Cardiac ventricle fibroblast (primary cell): ENCODE measurements around the gene POP7. TPM values are rescaled to one million over a fixed set of nuclear protein-coding genes. Genes with fewer than 3 reads are reported as not detected.

Experiments used
- total RNA-seq: library from RNA; depleted of rRNA; stranded (reverse); fragments of >200 nt; gene quantifications from 2 replicates; pipeline ENCODE4 v1.2.3, GENCODE V29; 2015

The POP7 gene
- 22.4 and 26.2 TPM in 2 replicates for total RNA-seq

GRCh38 chr7:100705753-100706671 lies at the start of gene POP7:
POP7 (plus strand) TSS chr7:100706121; CDS start chr7:100706831, 710 bp downstream.

GRCh38 chr7:100673302-100673941 lies 32.5 kb upstream of the POP7 start, which contains the start of gene GNB2:
GNB2 (plus strand) TSS chr7:100673740; CDS start chr7:100676266, 2,526 bp downstream.

GRCh38 chr7:100694098-100694745 lies 11.7 kb upstream of the POP7 start, which contains the start of gene GIGYF1:
GIGYF1 (minus strand) TSS chr7:100694250; CDS start chr7:100688238, 6,012 bp downstream.

GRCh38 chr7:100720279-100720670 lies 14.4 kb downstream of the POP7 start, which contains the start of gene EPO:
EPO (plus strand) TSS chr7:100720468; CDS start chr7:100720981, 513 bp downstream.

Other genes starting within 250 kb of the POP7 start
- 0.44 and 5.0 TPM in 2 replicates for gene SPACDR, start 241.9 kb upstream of the POP7 start, total RNA-seq
- 37.2 and 43.4 TPM in 2 replicates for gene TSC22D4, start 226.9 kb upstream of the POP7 start, total RNA-seq
- 0.59 and 0.94 TPM in 2 replicates for gene NYAP1, start 222.2 kb upstream of the POP7 start, total RNA-seq
- gene AGFG2, start 166.9 kb upstream of the POP7 start, total RNA-seq, result 17.9 and 35.0 TPM in 2 replicates
- gene SAP25, start 132.2 kb upstream of the POP7 start, total RNA-seq, result not detected in 2 replicates
- 21.3 and 44.0 TPM in 2 replicates for gene LRCH4, start 120.0 kb upstream of the POP7 start, total RNA-seq
- not detected in 2 replicates for gene FBXO24, start 119.8 kb upstream of the POP7 start, total RNA-seq
- gene PCOLCE, start 103.8 kb upstream of the POP7 start, total RNA-seq, result 692 and 708 TPM in 2 replicates
- 17.6 and 21.9 TPM in 2 replicates for gene MOSPD3, start 93.6 kb upstream of the POP7 start, total RNA-seq
- gene TFR2, start 64.6 kb upstream of the POP7 start, total RNA-seq, result 1.4 TPM in 1 of 2 replicates, not detected in the other
- not detected in 2 replicates for gene ACTL6B, start 49.7 kb upstream of the POP7 start, total RNA-seq
- gene GNB2, start 32.4 kb upstream of the POP7 start, total RNA-seq, result 134 and 160 TPM in 2 replicates
- 9.1 and 11.0 TPM in 2 replicates for gene GIGYF1, start 11.9 kb upstream of the POP7 start, total RNA-seq
- gene EPO, start 14.3 kb downstream of the POP7 start, total RNA-seq, result not detected in 2 replicates
- gene ZAN, start 27.5 kb downstream of the POP7 start, total RNA-seq, result not detected in 2 replicates
- 22.8 and 29.5 TPM in 2 replicates for gene EPHB4, start 121.4 kb downstream of the POP7 start, total RNA-seq
- gene SLC12A9, start 146.6 kb downstream of the POP7 start, total RNA-seq, result 12.7 and 18.8 TPM in 2 replicates
- 84.1 and 115 TPM in 2 replicates for gene TRIP6, start 161.3 kb downstream of the POP7 start, total RNA-seq
- 35.5 and 36.9 TPM in 2 replicates for gene SRRT, start 169.0 kb downstream of the POP7 start, total RNA-seq
- gene UFSP1, start 183.6 kb downstream of the POP7 start, total RNA-seq, result 2.5 and 7.7 TPM in 2 replicates
- gene ACHE, start 189.8 kb downstream of the POP7 start, total RNA-seq, result not detected in 2 replicates
- gene MUC3A, start 243.4 kb downstream of the POP7 start, total RNA-seq, result not detected in 2 replicates